ENCODE data around the gene ZFP69B.

- no peak for TF ChIP-seq TCF12 (IDR thresholded peaks at IDR 0.05)
- no peak for TF ChIP-seq REST (IDR thresholded peaks at IDR 0.05; ENCODE audit: low read depth, low read length)
- TF ChIP-seq FOXM1 (IDR thresholded peaks at IDR 0.05; ENCODE audit: low read depth) = no peak
- TF ChIP-seq CTCF (IDR thresholded peaks at IDR 0.05) = no peak
- TF ChIP-seq POLR2AphosphoS5 (IDR thresholded peaks at IDR 0.05; ENCODE audit: low read depth, low read length) = no peak
- no peak for TF ChIP-seq FOXJ3 (CRISPR knock-in tag; IDR thresholded peaks at IDR 0.05)
- no peak for TF ChIP-seq JUND (IDR thresholded peaks at IDR 0.05)
- TF ChIP-seq RAD21 (IDR thresholded peaks at IDR 0.05; ENCODE audit: low read length) = no peak
- TF ChIP-seq, protein P1, sequence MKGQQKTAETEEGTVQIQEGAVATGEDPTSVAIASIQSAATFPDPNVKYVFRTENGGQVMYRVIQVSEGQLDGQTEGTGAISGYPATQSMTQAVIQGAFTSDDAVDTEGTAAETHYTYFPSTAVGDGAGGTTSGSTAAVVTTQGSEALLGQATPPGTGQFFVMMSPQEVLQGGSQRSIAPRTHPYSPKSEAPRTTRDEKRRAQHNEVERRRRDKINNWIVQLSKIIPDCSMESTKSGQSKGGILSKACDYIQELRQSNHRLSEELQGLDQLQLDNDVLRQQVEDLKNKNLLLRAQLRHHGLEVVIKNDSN (IDR thresholded peaks at IDR 0.05; ENCODE audit: borderline replicate concordance, low read depth) = no peak
- TF ChIP-seq ZBTB33 (IDR thresholded peaks at IDR 0.05; ENCODE audit: borderline replicate concordance, low read depth) = no peak
Measured at GRCh38 chr1:40478276-40478675, 28.0 kb downstream of the ZFP69B start.

Data from SK-N-SH (cell line).